Erythroblast (primary cell): ENCODE data around the gene AOC1.
"Not testable (repeated sequence)": the region's sequence is repeated elsewhere in the genome, so short reads cannot be mapped to it uniquely, and the experiment has no call there.

ENCODE experiments used
- GATA1 ChIP-seq: IDR thresholded peaks from 2 replicates; pipeline ENCODE4 v1.6.1; 2011; ENCODE audit warnings: low read depth, mild to moderate bottlenecking, control low read depth, low read length, moderate library complexity
- POLR2A ChIP-seq: IDR thresholded peaks from 2 replicates; pipeline ENCODE4 v1.6.1; 2011; ENCODE audit warnings: mild to moderate bottlenecking, low read length

- not testable (repeated sequence) for TF ChIP-seq POLR2A, GATA1
Observed at GRCh38 chr7:150910305-150910995, 58.1 kb downstream of the AOC1 start.
